K562 (cell line): Measurements from ENCODE around the gene MRPL48. TPM values are rescaled to one million over a fixed set of nuclear protein-coding genes. Genes with fewer than 3 reads are reported as not detected.

Experiments used
- ATAC-seq: fragments of 200-7000 bp; cut with Tn5 transposase; 3 replicates; pipeline ENCODE4 v1.9.1; 2020; ENCODE audit warnings: moderate library complexity
- BruUV-seq: library from RNA; stranded (reverse); fragments of 400-500 nt; replicated peaks from 2 replicates; lab custom pipeline; 2021; lab: Mats Ljungman, UMichigan
- CTCF ChIA-PET: fragments of 300-600 bp; formaldehyde crosslinking; extraction: SDS; loops from one replicate; lab custom pipeline; 2021; ENCODE audit warnings: low intra/inter-chr PET ratio; lab: Yijun Ruan, JAX
- POLR2A ChIA-PET: fragments of 300-600, 350-650 bp; sonication (Branson Sonifier 250); formaldehyde crosslinking; extraction: SDS; loops from one replicate; lab custom pipeline; 2021; ENCODE audit warnings: antibody characterized with exemption, inconsistent platforms; lab: Yijun Ruan, JAX
- DNase-seq, 4 experiments: peaks; one replicate each; pipeline versions ENCODE4 v3.0.0 to v3.0.0-alpha.2; 2011 to 2018; ENCODE audit warnings: low spot score in 3 of 4, mixed read lengths in 3 of 4; ENCODE audit errors: extremely low read depth in 1 of 4
- FAIRE-seq: peaks from 2 replicates; lab custom pipeline; 2011; peaks lifted over from hg19 to GRCh38; lab: Jason Lieb, UNC
- H2AFZ ChIP-seq: 2 replicates; pipeline ENCODE4 v1.6.0; 2011; ENCODE audit warnings: low read depth, low read length, control low read depth, inconsistent platforms
- H3K27ac ChIP-seq: fragments of 200-600 bp; 3 replicates; pipeline ENCODE4 v1.8.0; 2011; ENCODE audit warnings: low read depth, mild to moderate bottlenecking, control low read depth, inconsistent platforms, low read length, moderate library complexity, mixed read lengths; ENCODE audit errors: extremely low read depth
- H3K27me3 ChIP-seq, 2 experiments: fragments of 300-600 bp in 1 of 2; 2 replicates in 1 of 2; 3 replicates in 1 of 2; pipeline versions ENCODE4 v1.6.0 to v1.8.0; 2011; ENCODE audit warnings: inconsistent platforms in 2 of 2, low read length in 2 of 2, mild to moderate bottlenecking in 1 of 2, mixed read lengths in 1 of 2, moderate library complexity in 1 of 2; ENCODE audit not compliant: control insufficient read depth in 2 of 2, insufficient read depth in 2 of 2
- H3K36me3 ChIP-seq: fragments of 300-600 bp; 3 replicates; pipeline ENCODE4 v1.8.0; 2011; ENCODE audit warnings: mild to moderate bottlenecking, low read length, inconsistent platforms; ENCODE audit not compliant: control insufficient read depth, insufficient read depth
- H3K4me1 ChIP-seq, 2 experiments: fragments of 200-600 bp in 1 of 2; replicated peaks in 1 of 2; 2 replicates in 1 of 2; 3 replicates in 1 of 2; pipeline versions ENCODE4 v1.5.1 to v1.8.0; 2011; ENCODE audit warnings: inconsistent platforms in 2 of 2, low read length in 2 of 2, mild to moderate bottlenecking in 1 of 2, mixed read lengths in 1 of 2, moderate library complexity in 1 of 2; ENCODE audit not compliant: control insufficient read depth in 2 of 2, insufficient read depth in 2 of 2
- H3K4me2 ChIP-seq: 2 replicates; pipeline ENCODE4 v1.6.1; 2011; ENCODE audit warnings: low read length, control low read depth, inconsistent platforms, mixed read lengths; ENCODE audit not compliant: insufficient read depth
- H3K4me3 ChIP-seq: fragments of 200-600 bp; sonication (generic), shearing (Covaris generic); 2 replicates; pipeline ENCODE4 v1.5.1; 2016; ENCODE audit warnings: control low read depth, inconsistent platforms
- H3K79me2 ChIP-seq: fragments of 200-600 bp; 3 replicates; pipeline ENCODE4 v1.8.0; 2011; ENCODE audit warnings: low read length, inconsistent platforms; ENCODE audit not compliant: control insufficient read depth, insufficient read depth
- H3K9ac ChIP-seq, 2 experiments: 2 replicates each; pipeline versions ENCODE4 v1.6.0 to v1.6.1; 2011; ENCODE audit warnings: low read depth in 2 of 2, low read length in 2 of 2, control low read depth in 1 of 2, inconsistent platforms in 1 of 2, mild to moderate bottlenecking in 1 of 2, mixed read lengths in 1 of 2; ENCODE audit not compliant: insufficient read depth in 1 of 2
- H3K9me1 ChIP-seq: one replicate; pipeline ENCODE4 v1.6.0; 2011; ENCODE audit warnings: inconsistent platforms, mild to moderate bottlenecking, low read length, moderate library complexity; ENCODE audit not compliant: control insufficient read depth, insufficient read depth
- H3K9me3 ChIP-seq: replicated peaks from 2 replicates; pipeline ENCODE4 v1.5.1; 2011; ENCODE audit warnings: low read depth, low read length, inconsistent platforms; ENCODE audit not compliant: control insufficient read depth, insufficient read depth
- H4K20me1 ChIP-seq: replicated peaks from 2 replicates; pipeline ENCODE4 v1.6.1; 2011; ENCODE audit warnings: low read length, inconsistent platforms, mixed read lengths; ENCODE audit not compliant: control insufficient read depth, insufficient read depth
- BCL6 ChIP-seq: fragments of 250-450 bp; sonication (Bioruptor Pico); IDR thresholded peaks from 2 replicates; pipeline ENCODE4 v1.4.0; 2020
- GTF2E2 ChIP-seq: fragments of 200-800 bp; sonication (Bioruptor generic); IDR thresholded peaks from 2 replicates; pipeline ENCODE4 v1.6.1; 2016; ENCODE audit warnings: missing genetic modification characterization, missing compliant biosample characterization
- ILF3 ChIP-seq: fragments of 450-650 bp; IDR thresholded peaks from 2 replicates; pipeline ENCODE4 v1.6.1; 2018; ENCODE audit warnings: antibody characterized with exemption, mild to moderate bottlenecking, moderate library complexity, borderline replicate concordance
- IRF1 ChIP-seq: sonication (generic); formaldehyde crosslinking; IDR thresholded peaks from 2 replicates; pipeline ENCODE4 v1.8.0; 2022; ENCODE audit warnings: missing genetic modification reagents, mild to moderate bottlenecking, borderline replicate concordance
- MAX ChIP-seq: sonication (generic); formaldehyde crosslinking; IDR thresholded peaks from 2 replicates; pipeline ENCODE4 v1.9.0; 2022; ENCODE audit warnings: mild to moderate bottlenecking, missing genetic modification reagents
- NELFE ChIP-seq: IDR thresholded peaks from 2 replicates; pipeline ENCODE4 v1.6.1; 2011; ENCODE audit warnings: mild to moderate bottlenecking; ENCODE audit not compliant: insufficient read depth, insufficient read length
- PHB ChIP-seq: fragments of 250-450 bp; sonication (Bioruptor Pico); IDR thresholded peaks from 2 replicates; pipeline ENCODE4 v1.5.0; 2021
- RBM15 ChIP-seq: fragments of 200-400 bp; formaldehyde crosslinking; IDR thresholded peaks from 2 replicates; pipeline ENCODE4 v1.6.1; 2018; ENCODE audit warnings: mild to moderate bottlenecking, low read length, moderate library complexity; ENCODE audit not compliant: insufficient read depth
- SMC3 ChIP-seq: conservative IDR thresholded peaks from 2 replicates; pipeline ENCODE4 v1.6.1; 2011; ENCODE audit warnings: low read depth, low read length, improper control_type of control experiment; ENCODE audit not compliant: insufficient read depth
- TARDBP ChIP-seq: fragments of 450-650 bp; IDR thresholded peaks from 2 replicates; pipeline ENCODE4 v1.6.1; 2016
- TBP ChIP-seq: optimal IDR thresholded peaks from 2 replicates; pipeline ENCODE3; 2011; ENCODE audit warnings: low read depth, low read length, improper control_type of control experiment
- WHSC1 ChIP-seq: IDR thresholded peaks from one replicate; pipeline ENCODE4 v1.6.1; 2012; ENCODE audit warnings: low read length, control low read depth, inconsistent platforms
- ZMIZ1 ChIP-seq, 2 experiments: fragments of 150-350 bp in 1 of 2; IDR thresholded peaks; 2 replicates each; pipeline ENCODE4 v1.6.1; 2012 to 2016; ENCODE audit warnings: low read depth in 2 of 2, low read length in 2 of 2, mild to moderate bottlenecking in 1 of 2, moderate library complexity in 1 of 2
- ZNF280B ChIP-seq: fragments of 250-450 bp; sonication (Bioruptor Pico); IDR thresholded peaks from 2 replicates; pipeline ENCODE4 v1.5.1; 2021; ENCODE audit warnings: mild to moderate bottlenecking
- ZNF41 ChIP-seq: fragments of 250-450 bp; sonication (Bioruptor Pico); conservative IDR thresholded peaks from 2 replicates; pipeline ENCODE4 v1.4.0; 2020; ENCODE audit warnings: mild to moderate bottlenecking
- ZNF77 ChIP-seq: fragments of 250-450 bp; sonication (Bioruptor Pico); IDR thresholded peaks from 2 replicates; pipeline ENCODE4 v1.5.0; 2020
- WGBS: fragments of 100-300 bp; shearing (Covaris generic); methylation state at CpG from one replicate; pipeline ENCODE4 v1.1.6; 2016; ENCODE audit warnings: low coverage, mixed read lengths; ENCODE audit not compliant: insufficient coverage; ENCODE audit errors: missing lambda C conversion rate; 5-methylcytosine and 5-hydroxymethylcytosine counted together
- in situ Hi-C: fragments of 300-500 bp; cut with MboI; formaldehyde crosslinking; loops from 4 replicates; pipeline ENCODE4 v1.15.0; 2018; ENCODE audit warnings: inconsistent platforms, mixed read lengths
- intact Hi-C: fragments of 100-400 bp; cut with micrococcal nuclease; formaldehyde crosslinking; loops from 2 replicates; pipeline ENCODE4 v1.14.2; 2022
- polyA plus RNA-seq, 8 experiments: library from polyadenylated mRNA; depleted of rRNA in 4 of 8; stranded (reverse) in 5 of 8; unstranded in 3 of 8; fragments of >200 nt; fragmentation: Nextera tagmentation in 2 of 8; fragmentation: Illumina TruSeq in 1 of 8; extraction: Ambion mirVana in 2 of 8; extraction: Trizol in 1 of 8; gene quantifications; 2 replicates each; pipeline versions ENCODE4 v1.2.1 to v1.2.3, GENCODE V29; 2011 to 2014; ENCODE audit warnings: inconsistent platforms in 1 of 8, missing spikeins in 1 of 8
- total RNA-seq, 7 experiments: library from RNA; depleted of rRNA in 6 of 7; stranded (reverse); fragments of >200 nt in 6 of 7; fragmentation: Illumina TruSeq in 2 of 7; extraction: Trizol in 2 of 7; gene quantifications; 2 replicates each; pipeline versions ENCODE4 v1.2.1 to v1.2.3, GENCODE V29; 2011 to 2021; ENCODE audit warnings: low replicate concordance in 1 of 7

MRPL48 gene
- total and polyA plus RNA-seq, 9 of the 15 experiments (the other 6 are each of a cell fraction or from before 2014, with no cell fraction given), result 66.0 to 237 (median 104) TPM

GRCh38 chr11:73876424-73877310, 89.0 kb downstream of the MRPL48 start, which contains the start of the genes COA4 and PAAF1:
Gene COA4, minus strand, starts transcription at chr11:73876846. Its CDS starts 3,468 bp downstream, at chr11:73873378.
Gene PAAF1, plus strand, starts transcription at chr11:73876999. Its CDS starts 23 bp downstream, at chr11:73877022.
- no peaks in the 10 kb centered on the region for H4K20me1 ChIP-seq
- ChIA-PET POLR2A (interaction anchor here (0.5 to 1.4 kb wide), 5 partner anchors 10 to 716 kb away, joined by 3 to 11 read pairs (median 4); partner anchors contain the start of gene POLD3), CTCF (interaction anchor here (0.5 kb wide), 1 partner anchor 44 kb away, joined by 4 read pairs; no protein-coding TSS in a partner anchor)
- H3K9ac ChIP-seq, result peak within 1 kb of the TSS; percentile 93 to 94
- peaks cover 65% of the 10 kb centered on the region for H3K79me2 ChIP-seq
- in situ Hi-C loops, result no loop called here
- H3K4me3 ChIP-seq, result peak within 1 kb of the TSS; percentile 67
- ATAC-seq (peak; percentile 96), DNase-seq (peak; percentile 94 to 98 (median 96)), FAIRE-seq (peak; percentile 94)
- 1% methylated on average over 55 of the region's 57 CpGs for WGBS
- H3K27me3 ChIP-seq, result no peaks in the 10 kb centered on the region
- H3K27ac ChIP-seq, result peak within 1 kb of the TSS; percentile 92
- H3K36me3 ChIP-seq, result peaks cover 47% of the 10 kb centered on the region
- no peaks in the 10 kb centered on the region for H3K9me3 ChIP-seq
- peak within 1 kb of the TSS; percentile 89 for H2AFZ ChIP-seq
- peaks cover 3% of the 10 kb centered on the region for H3K9me1 ChIP-seq
- intact Hi-C loops, result loop anchor here (10.0 kb wide), 1 partner anchor 112 kb away; the partner anchor contains the start of gene RAB6A
- H3K4me1 ChIP-seq, result peaks cover 5 to 14% of the 10 kb centered on the region in 2 experiments; a peak in 4 of 5 replicates
- BruUV-seq, result TSS peak; percentile 71
- H3K4me2 ChIP-seq, result peak within 1 kb of the TSS; percentile 100
- TF ChIP-seq ZNF280B (CRISPR knock-in tag) (no peak), NELFE (no peak), RBM15 (no peak), IRF1 (CRISPR knock-in tag) (no peak), ZNF77 (CRISPR knock-in tag) (no peak), BCL6 (CRISPR knock-in tag) (no peak), TBP (peak; percentile 84), PHB (no peak), MAX (CRISPR knock-in tag) (peak; percentile 99), ZNF41 (CRISPR knock-in tag) (no peak), GTF2E2 (tag) (peak; percentile 78), SMC3 (no peak), WHSC1 (no peak), ILF3 (no peak), TARDBP (no peak), ZMIZ1 (IDR thresholded peaks at IDR 0.05; ENCODE audit: low read depth in 2 of 2, low read length in 2 of 2) (no peak)
